Erythroblast (primary cell): ENCODE measurements around the gene NCBP1.
"Not testable (repeated sequence)": the region's sequence is repeated elsewhere in the genome, so short reads cannot be mapped to it uniquely, and the experiment has no call there.

Source experiments
- GATA1 ChIP-seq: IDR thresholded peaks from 2 replicates; pipeline ENCODE4 v1.6.1; 2011; ENCODE audit warnings: low read depth, mild to moderate bottlenecking, control low read depth, low read length, moderate library complexity
- POLR2A ChIP-seq: IDR thresholded peaks from 2 replicates; pipeline ENCODE4 v1.6.1; 2011; ENCODE audit warnings: mild to moderate bottlenecking, low read length

GRCh38 chr9:97699281-97699680, 65.7 kb downstream of the NCBP1 start:
- TF ChIP-seq POLR2A, GATA1: not testable (repeated sequence)
